Measurements from ENCODE around the gene OSCP1. TPM values are rescaled to one million over a fixed set of nuclear protein-coding genes. Genes with fewer than 3 reads are reported as not detected.

Gene OSCP1, protein sequence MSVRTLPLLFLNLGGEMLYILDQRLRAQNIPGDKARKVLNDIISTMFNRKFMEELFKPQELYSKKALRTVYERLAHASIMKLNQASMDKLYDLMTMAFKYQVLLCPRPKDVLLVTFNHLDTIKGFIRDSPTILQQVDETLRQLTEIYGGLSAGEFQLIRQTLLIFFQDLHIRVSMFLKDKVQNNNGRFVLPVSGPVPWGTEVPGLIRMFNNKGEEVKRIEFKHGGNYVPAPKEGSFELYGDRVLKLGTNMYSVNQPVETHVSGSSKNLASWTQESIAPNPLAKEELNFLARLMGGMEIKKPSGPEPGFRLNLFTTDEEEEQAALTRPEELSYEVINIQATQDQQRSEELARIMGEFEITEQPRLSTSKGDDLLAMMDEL
- 7.5 and 12.0 TPM in 2 replicates for total RNA-seq

DNA sequence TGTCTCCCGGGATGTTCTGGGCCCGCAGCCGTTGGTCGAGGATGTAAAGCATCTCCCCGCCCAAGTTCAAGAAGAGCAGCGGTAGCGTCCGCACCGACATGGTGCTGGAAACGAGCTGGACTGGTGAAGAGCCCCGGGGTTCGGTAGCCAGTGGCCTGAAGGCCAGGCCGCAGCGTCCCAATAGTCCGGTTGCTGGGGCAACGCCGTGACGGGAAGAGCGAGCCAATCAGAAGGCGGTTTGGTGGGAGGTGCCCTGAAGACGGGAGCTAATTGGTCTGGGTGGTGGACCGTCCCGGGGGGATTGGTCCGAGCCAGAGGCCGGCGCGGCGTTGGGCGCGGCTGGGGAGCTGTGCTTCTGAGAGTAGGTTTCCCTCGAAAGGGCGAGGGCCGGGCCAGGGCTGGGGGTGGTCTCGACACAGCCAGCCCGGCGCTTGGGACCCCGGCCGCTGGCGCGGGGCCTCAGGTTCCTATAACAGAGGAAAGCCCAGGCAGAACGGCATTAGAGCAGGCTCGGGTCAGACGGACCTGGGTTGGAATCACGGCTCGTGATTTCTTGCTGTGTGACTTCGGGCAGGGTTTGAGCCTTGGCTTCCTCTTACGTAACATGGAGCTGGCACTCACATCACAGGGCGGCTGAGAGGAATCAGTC, at the start of gene OSCP1:
OSCP1 (minus strand) TSS at position 182 of the 649 bp plus-strand sequence; CDS start at position 100, 82 bp downstream.

DNA sequence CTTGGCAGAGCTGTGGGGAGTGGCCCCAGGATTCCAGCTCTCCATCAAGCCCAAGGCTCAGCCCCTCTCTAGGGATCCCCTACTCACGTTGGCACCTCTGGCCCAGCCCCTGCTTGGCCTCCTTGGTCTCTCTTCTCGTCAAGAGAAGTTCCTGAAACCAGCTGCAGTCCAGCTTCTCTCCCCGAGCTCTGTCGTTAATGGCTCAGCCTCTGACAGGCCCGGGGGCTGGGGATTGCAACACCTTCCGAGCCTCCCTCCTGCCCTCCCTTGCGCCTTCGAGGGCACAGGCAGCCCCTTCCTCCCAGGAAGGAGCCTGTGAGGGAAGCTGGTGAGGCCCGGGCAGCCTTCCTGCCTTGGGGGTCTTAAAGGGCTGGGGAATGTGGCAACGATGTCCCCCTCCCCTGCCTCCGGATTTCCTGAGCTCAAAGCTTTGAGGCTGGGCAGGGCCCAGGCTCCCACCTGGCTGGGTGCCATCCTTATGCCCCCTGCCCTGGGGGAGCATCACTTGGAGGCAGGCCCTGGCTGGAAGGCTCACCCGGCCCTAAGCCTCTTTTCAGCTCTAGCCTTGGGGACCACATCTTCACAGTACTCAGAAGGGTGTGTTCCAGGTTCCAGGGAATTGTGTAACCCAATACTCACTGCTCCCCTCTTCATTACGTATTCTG, 32.6 kb upstream of the OSCP1 start, which contains the start of gene CSF3R:
CSF3R (minus strand) TSS at position 190 of the 665 bp plus-strand sequence. CDS start 3,417 bp downstream, outside the sequence.

DNA sequence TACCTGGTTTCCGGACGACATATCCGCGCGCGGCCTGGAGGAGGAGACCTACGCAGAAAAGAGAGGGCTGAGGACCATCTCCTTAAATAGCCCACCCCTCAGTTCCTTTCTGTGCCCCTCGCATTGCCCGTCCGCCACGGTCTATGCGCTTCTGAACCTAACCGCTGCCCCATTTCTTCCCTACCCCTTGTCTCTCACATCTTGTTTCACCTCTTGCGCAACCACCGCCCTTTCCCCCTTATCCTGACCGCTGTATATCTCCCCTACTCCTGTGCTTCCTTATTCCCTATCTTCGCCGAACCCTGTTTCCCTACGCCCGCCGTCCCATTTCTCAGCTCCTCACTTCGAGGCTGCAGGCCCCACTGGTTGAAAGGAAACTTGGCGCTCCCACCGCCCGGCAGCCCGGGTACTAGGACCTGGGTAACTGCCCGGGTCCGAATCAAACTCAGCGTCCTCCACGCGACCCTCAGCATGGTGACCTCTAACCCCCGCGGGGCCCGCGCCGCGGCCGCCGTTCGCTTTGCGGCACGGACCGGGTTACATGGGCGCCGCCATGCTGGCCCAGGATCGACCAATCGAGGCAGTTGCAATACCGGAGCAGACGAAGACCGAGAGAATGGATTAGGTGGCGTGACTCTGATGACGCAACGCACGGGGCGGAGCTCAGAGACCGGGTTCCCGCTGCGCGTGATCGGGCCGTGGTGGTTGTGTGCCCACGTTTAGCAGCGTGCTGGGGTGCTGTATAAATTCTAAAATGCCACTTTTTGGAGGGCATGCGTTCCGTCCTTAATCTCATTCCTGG, 13.8 kb upstream of the OSCP1 start, which contains the start of gene MRPS15:
MRPS15 (minus strand) TSS at position 582 of the 802 bp plus-strand sequence; CDS start at position 473, 109 bp downstream.

GRCh38 chr1:36397378-36398230, 52.6 kb downstream of the OSCP1 start, which contains the start of gene LSM10:
Gene LSM10 (minus strand): TSS chr1:36397908. CDS start chr1:36394129, 3,779 bp downstream.

GRCh38 chr1:36385410-36386264, 64.6 kb downstream of the OSCP1 start, which contains the start of gene STK40:
Gene STK40 (minus strand): TSS chr1:36385924. CDS start chr1:36361332, 24,592 bp downstream.

Other genes starting within 250 kb of the OSCP1 start
- 79.4 and 108 TPM in 2 replicates for gene THRAP3, start 226.0 kb downstream of the OSCP1 start, total RNA-seq
- 3.5 and 3.7 TPM in 2 replicates for gene SH3D21, start 144.1 kb downstream of the OSCP1 start, total RNA-seq
- gene EVA1B, start 126.8 kb downstream of the OSCP1 start, total RNA-seq = 234 and 597 TPM in 2 replicates
- gene STK40, start 64.5 kb downstream of the OSCP1 start, total RNA-seq = 24.8 and 25.1 TPM in 2 replicates
- gene LSM10, start 52.5 kb downstream of the OSCP1 start, total RNA-seq = 45.0 and 56.5 TPM in 2 replicates
- gene MRPS15, start 13.9 kb upstream of the OSCP1 start, total RNA-seq = 95.6 and 145 TPM in 2 replicates
- gene CSF3R, start 32.5 kb upstream of the OSCP1 start, total RNA-seq = not detected in 2 replicates

Data from mesangial cell (primary cell).